SK-N-SH (cell line): ENCODE data around the gene PDILT. TPM values are rescaled to one million over a fixed set of nuclear protein-coding genes. Genes with fewer than 3 reads are reported as not detected.
"Not testable (repeated sequence)": the region's sequence is repeated elsewhere in the genome, so short reads cannot be mapped to it uniquely, and the experiment has no call there.

Experiments used
- CTCF ChIA-PET: fragments of 300-600, 350-600 bp; formaldehyde crosslinking; extraction: SDS; loops from one replicate; lab custom pipeline; 2021; lab: Yijun Ruan, JAX
- POLR2A ChIA-PET: fragments of 350-600 bp; sonication (Branson Sonifier 250); formaldehyde crosslinking; extraction: SDS; loops from one replicate; lab custom pipeline; 2020; ENCODE audit warnings: antibody characterized with exemption, inconsistent platforms; lab: Yijun Ruan, JAX
- DNase-seq: peaks from one replicate; pipeline ENCODE4 v3.0.0; 2012
- H2AFZ ChIP-seq: fragments of 200-600 bp; sonication (generic); 2 replicates; pipeline ENCODE4 v1.8.1; 2016; ENCODE audit warnings: antibody characterized with exemption, mild to moderate bottlenecking, low read depth
- H3F3A ChIP-seq: fragments of 200-600 bp; sonication (generic); replicated peaks from 2 replicates; pipeline ENCODE3; 2016; ENCODE audit warnings: antibody characterized with exemption, mild to moderate bottlenecking; ENCODE audit not compliant: insufficient read depth
- H3K27ac ChIP-seq, 2 experiments: fragments of 200-500 bp in 1 of 2; fragments of 200-600 bp in 1 of 2; sonication (Bioruptor generic) in 1 of 2; sonication (generic), shearing (Covaris generic) in 1 of 2; 2 replicates each; pipeline versions ENCODE4 v1.5.1 to v1.6.1; 2014 to 2016; ENCODE audit warnings: low read depth in 2 of 2, inconsistent platforms in 1 of 2, low read length in 1 of 2, mild to moderate bottlenecking in 1 of 2, mixed read lengths in 1 of 2
- H3K27me3 ChIP-seq: fragments of 200-600 bp; sonication (generic), shearing (Covaris generic); 2 replicates; pipeline ENCODE4 v1.6.1; 2016; ENCODE audit warnings: mixed run types; ENCODE audit not compliant: insufficient read depth
- H3K36me3 ChIP-seq, 2 experiments: fragments of 200-500 bp in 1 of 2; fragments of 200-600 bp in 1 of 2; sonication (Bioruptor generic) in 1 of 2; sonication (generic) in 1 of 2; replicated peaks in 1 of 2; 2 replicates each; pipeline versions ENCODE3 to v1.5.1; 2014 to 2016; ENCODE audit warnings: low read length in 1 of 2, mild to moderate bottlenecking in 1 of 2; ENCODE audit not compliant: insufficient read depth in 2 of 2, control insufficient read depth in 1 of 2
- H3K4me1 ChIP-seq, 2 experiments: fragments of 200-500 bp in 1 of 2; fragments of 200-600 bp in 1 of 2; sonication (Bioruptor generic) in 1 of 2; sonication (generic), shearing (Covaris generic) in 1 of 2; 2 replicates each; pipeline versions ENCODE4 v1.5.1 to v1.6.1; 2014 to 2016; ENCODE audit warnings: low read depth in 1 of 2, low read length in 1 of 2, mixed run types in 1 of 2; ENCODE audit not compliant: insufficient read depth in 2 of 2, control insufficient read depth in 1 of 2
- H3K4me2 ChIP-seq: fragments of 200-600 bp; sonication (generic), shearing (Covaris generic); 2 replicates; pipeline ENCODE4 v1.6.1; 2017; ENCODE audit warnings: mixed run types
- H3K4me3 ChIP-seq, 2 experiments: fragments of 200-500 bp in 1 of 2; fragments of 200-600 bp in 1 of 2; sonication (Bioruptor generic) in 1 of 2; sonication (generic), shearing (Covaris generic) in 1 of 2; 2 replicates each; pipeline versions ENCODE4 v1.5.1 to v1.8.1; 2014 to 2016; ENCODE audit warnings: low read depth in 2 of 2, inconsistent platforms in 1 of 2, low read length in 1 of 2, mild to moderate bottlenecking in 1 of 2, mixed read lengths in 1 of 2, moderate library complexity in 1 of 2
- H3K79me2 ChIP-seq: fragments of 200-600 bp; sonication (generic); 2 replicates; pipeline ENCODE4 v1.8.1; 2017; ENCODE audit warnings: mild to moderate bottlenecking; ENCODE audit not compliant: insufficient read depth
- H3K9ac ChIP-seq: fragments of 200-600 bp; sonication (generic); 2 replicates; pipeline ENCODE4 v1.6.1; 2017; ENCODE audit warnings: mixed run types
- H3K9me2 ChIP-seq: fragments of 200-600 bp; sonication (generic); 2 replicates; pipeline ENCODE4 v1.6.1; 2017; ENCODE audit warnings: mixed run types
- H3K9me3 ChIP-seq: fragments of 200-600 bp; sonication (generic); 2 replicates; pipeline ENCODE4 v1.6.1; 2017; ENCODE audit warnings: mixed run types, mild to moderate bottlenecking, moderate library complexity
- H4K20me1 ChIP-seq: fragments of 200-600 bp; sonication (generic); 2 replicates; pipeline ENCODE4 v1.6.1; 2017; ENCODE audit warnings: mild to moderate bottlenecking, mixed run types; ENCODE audit not compliant: insufficient read depth
- EP300 ChIP-seq, 2 experiments: IDR thresholded peaks; 2 replicates each; pipeline versions ENCODE4 v1.4.0 to v1.6.1; 2012; ENCODE audit warnings: borderline replicate concordance in 1 of 2, low read depth in 1 of 2, low read length in 1 of 2
- IRF3 ChIP-seq: fragments of 150-350 bp; IDR thresholded peaks from 2 replicates; pipeline ENCODE4 v1.6.1; 2016; ENCODE audit warnings: mild to moderate bottlenecking, low read depth, low read length
- PBX3 ChIP-seq: IDR thresholded peaks from 2 replicates; pipeline ENCODE4; 2012
- POLR2AphosphoS5 ChIP-seq: IDR thresholded peaks from 2 replicates; pipeline ENCODE4 v1.6.1; 2012; ENCODE audit warnings: low read depth, low read length
- RAD21 ChIP-seq: IDR thresholded peaks from 2 replicates; pipeline ENCODE4 v1.6.1; 2012; ENCODE audit warnings: mild to moderate bottlenecking, low read length
- RXRA ChIP-seq: IDR thresholded peaks from 2 replicates; pipeline ENCODE4 v1.4.0; 2012; ENCODE audit warnings: low read depth, mild to moderate bottlenecking, borderline replicate concordance
- SIN3A ChIP-seq: IDR thresholded peaks from 2 replicates; pipeline ENCODE4 v1.6.1; 2012; ENCODE audit warnings: low read depth, mild to moderate bottlenecking, low read length, moderate library complexity, borderline replicate concordance
- SMC3 ChIP-seq: IDR thresholded peaks from 2 replicates; pipeline ENCODE4 v1.6.1; 2012; ENCODE audit warnings: low read depth, low read length, improper control_type of control experiment
- TCF12 ChIP-seq: IDR thresholded peaks from 2 replicates; pipeline ENCODE4 v1.4.0; 2012
- TEAD4 ChIP-seq: IDR thresholded peaks from 2 replicates; pipeline ENCODE4 v1.4.0; 2012; ENCODE audit warnings: mild to moderate bottlenecking, borderline replicate concordance; ENCODE audit not compliant: insufficient read depth
- YY1 ChIP-seq: IDR thresholded peaks from 2 replicates; pipeline ENCODE4 v1.4.0; 2012; ENCODE audit warnings: low read depth, mild to moderate bottlenecking
- WGBS: methylation state at CpG from one replicate; pipeline ENCODE4 v1.1.6; 2017; ENCODE audit warnings: low lambda C conversion rate; 5-methylcytosine and 5-hydroxymethylcytosine counted together
- polyA plus RNA-seq, 3 experiments: library from polyadenylated mRNA; depleted of rRNA; stranded (reverse); fragments of >200 nt; gene quantifications; 2 replicates each; pipeline ENCODE4 v1.2.3, GENCODE V29; 2012
- TF ChIP-seq, protein P1 (sequence below): IDR thresholded peaks from 2 replicates; pipeline ENCODE4 v1.4.0; 2012; ENCODE audit warnings: low read depth

PDILT gene, protein sequence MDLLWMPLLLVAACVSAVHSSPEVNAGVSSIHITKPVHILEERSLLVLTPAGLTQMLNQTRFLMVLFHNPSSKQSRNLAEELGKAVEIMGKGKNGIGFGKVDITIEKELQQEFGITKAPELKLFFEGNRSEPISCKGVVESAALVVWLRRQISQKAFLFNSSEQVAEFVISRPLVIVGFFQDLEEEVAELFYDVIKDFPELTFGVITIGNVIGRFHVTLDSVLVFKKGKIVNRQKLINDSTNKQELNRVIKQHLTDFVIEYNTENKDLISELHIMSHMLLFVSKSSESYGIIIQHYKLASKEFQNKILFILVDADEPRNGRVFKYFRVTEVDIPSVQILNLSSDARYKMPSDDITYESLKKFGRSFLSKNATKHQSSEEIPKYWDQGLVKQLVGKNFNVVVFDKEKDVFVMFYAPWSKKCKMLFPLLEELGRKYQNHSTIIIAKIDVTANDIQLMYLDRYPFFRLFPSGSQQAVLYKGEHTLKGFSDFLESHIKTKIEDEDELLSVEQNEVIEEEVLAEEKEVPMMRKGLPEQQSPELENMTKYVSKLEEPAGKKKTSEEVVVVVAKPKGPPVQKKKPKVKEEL
- not detected in 2 replicates for polyA plus RNA-seq (2012; rRNA removed)
- polyA plus RNA-seq (2012; cell fraction: cytosol; rRNA removed) = not detected in 2 replicates
- 0.02 TPM in 1 of 2 replicates, not detected in the other for polyA plus RNA-seq (2012; cell fraction: nucleus; rRNA removed)

- Histone ChIP-seq H3K27me3 (no peaks in the 10 kb centered on the region), H3K36me3 (no peaks in the 10 kb centered on the region), H3K4me2 (no peak within 1 kb of the TSS), H3K4me1 (no peaks in the 10 kb centered on the region), H3K79me2 (no peaks in the 10 kb centered on the region), H3F3A (no peaks in the 10 kb centered on the region), H2AFZ (no peak within 1 kb of the TSS), H3K9me3 (no peaks in the 10 kb centered on the region), H3K9ac (no peak within 1 kb of the TSS), H3K4me3 (no peak within 1 kb of the TSS), H3K9me2 (no peaks in the 10 kb centered on the region), H4K20me1 (no peaks in the 10 kb centered on the region), H3K27ac (no peak within 1 kb of the TSS)
- no peak for DNase-seq
- WGBS = 40% methylated on average over 2 of the region's 2 CpGs
- ChIA-PET POLR2A (no interaction called here), CTCF (interaction anchor here (2.5 kb wide), 1 partner anchor 20 kb away, joined by 10 read pairs; no protein-coding TSS in a partner anchor)
- TF ChIP-seq EP300 (IDR thresholded peaks at IDR 0.05; ENCODE audit: borderline replicate concordance in 1 of 2, low read depth in 1 of 2, low read length in 1 of 2) (no peak), TCF12 (no peak), POLR2AphosphoS5 (no peak), RAD21 (no peak), PBX3 (no peak), YY1 (no peak), SMC3 (no peak), RXRA (no peak), SIN3A (no peak), TEAD4 (no peak), IRF3 (no peak)
- TF ChIP-seq, protein P1, sequence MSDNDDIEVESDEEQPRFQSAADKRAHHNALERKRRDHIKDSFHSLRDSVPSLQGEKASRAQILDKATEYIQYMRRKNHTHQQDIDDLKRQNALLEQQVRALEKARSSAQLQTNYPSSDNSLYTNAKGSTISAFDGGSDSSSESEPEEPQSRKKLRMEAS = no peak
These were observed at the start of gene PDILT for GRCh38 chr16:20404637-20405036. PDILT (minus strand) TSS chr16:20404737; CDS start chr16:20399300, 5,437 bp downstream.

GRCh38 chr16:20453633-20454032 lies 49.1 kb upstream of the PDILT start:
- DNase-seq, H3K36me3 ChIP-seq, H3K9me3 ChIP-seq, H3K4me1 ChIP-seq, H3K4me2 ChIP-seq, H3K9ac ChIP-seq, H4K20me1 ChIP-seq, H3F3A ChIP-seq, H3K4me3 ChIP-seq, POLR2A ChIA-PET, H3K27me3 ChIP-seq, CTCF ChIA-PET, H3K79me2 ChIP-seq, H3K27ac ChIP-seq, H2AFZ ChIP-seq, H3K9me2 ChIP-seq: not testable (repeated sequence)
- WGBS = 13% methylated on average over 3 of the region's 5 CpGs

DNA sequence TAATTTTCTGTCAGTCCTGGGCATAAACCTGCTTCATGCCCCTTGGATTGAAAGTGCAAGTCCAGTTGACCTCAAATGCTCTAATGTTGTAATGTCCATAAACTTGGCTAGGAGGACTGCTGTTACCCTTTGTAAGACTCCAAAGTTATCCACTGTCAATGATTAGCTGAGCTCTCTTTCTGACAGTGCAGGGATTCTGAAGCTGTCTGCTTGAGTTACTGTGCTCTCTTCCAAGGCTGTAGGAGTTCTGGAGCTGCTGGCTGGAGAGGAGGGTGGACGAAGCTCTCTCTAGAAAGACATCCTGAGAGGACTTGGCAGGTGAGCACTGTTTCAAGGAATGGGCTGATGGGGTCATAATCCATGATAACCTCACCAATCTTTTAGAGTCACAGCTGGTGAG lies 46.8 kb upstream of the PDILT start, which contains the start of gene ACSM2A:
ACSM2A (plus strand) TSS at position 158 of the 400 bp plus-strand sequence. CDS start 8,594 bp downstream, outside the sequence.
- H3K4me1 ChIP-seq, DNase-seq, H3K27ac ChIP-seq, H3K9me2 ChIP-seq, CTCF ChIA-PET, H3F3A ChIP-seq, H3K9me3 ChIP-seq, H4K20me1 ChIP-seq, H3K79me2 ChIP-seq, H3K27me3 ChIP-seq, H3K36me3 ChIP-seq, POLR2A ChIA-PET, H3K4me3 ChIP-seq, H3K9ac ChIP-seq, H2AFZ ChIP-seq, H3K4me2 ChIP-seq: not testable (repeated sequence)
- WGBS = no CpG with 5 or more reads among the region's 1 CpG

- H3K27me3 ChIP-seq, H3K4me1 ChIP-seq, H4K20me1 ChIP-seq, H3K4me2 ChIP-seq, H3K9me3 ChIP-seq, H3K27ac ChIP-seq, H3K9me2 ChIP-seq, H3K36me3 ChIP-seq, CTCF ChIA-PET, H3K4me3 ChIP-seq, DNase-seq, H2AFZ ChIP-seq, H3K9ac ChIP-seq, H3F3A ChIP-seq, H3K79me2 ChIP-seq, POLR2A ChIA-PET: not testable (repeated sequence)
- no CpG with 5 or more reads among the region's 3 CpGs for WGBS
These were observed 42.3 kb upstream of the PDILT start for GRCh38 chr16:20446652-20447393.
